Measurements from ENCODE around the gene LBHD1.
"Not testable (repeated sequence)": the region's sequence is repeated elsewhere in the genome, so short reads cannot be mapped to it uniquely, and the experiment has no call there.

LBHD1 gene

GRCh38 chr11:62621027-62621566 lies 51.0 kb downstream of the LBHD1 start:
- Histone ChIP-seq H3K4me2 (ENCODE audit: low read length) (peak overlapping the region; percentile 92), H4K20me1 (ENCODE audit: insufficient read depth, low read length) (no peaks in the 10 kb centered on the region), H3K36me3 (ENCODE audit: insufficient read depth, low read length) (peaks cover 35% of the 10 kb centered on the region), H3K27me3 (ENCODE audit: insufficient read depth, low read length) (no peaks in the 10 kb centered on the region), H2AFZ (ENCODE audit: low read length) (no peak overlapping the region), H3K9me2 (ENCODE audit: low read depth, low read length) (no peaks in the 10 kb centered on the region), H3K9me3 (ENCODE audit: low read length) (no peaks in the 10 kb centered on the region), H3K27ac (ENCODE audit: low read depth, low read length, poor library complexity, severe bottlenecking) (peak overlapping the region; percentile 81), H3K9ac (ENCODE audit: low read length) (peak overlapping the region; percentile 99), H3K4me3 (ENCODE audit: low read depth, low read length, poor library complexity, severe bottlenecking) (peak overlapping the region; percentile 96), H3K79me2 (ENCODE audit: insufficient read depth, low read length) (peaks cover 8% of the 10 kb centered on the region), H3K4me1 (ENCODE audit: insufficient read depth, low read length, severe bottlenecking) (peaks cover 14% of the 10 kb centered on the region), H3F3A (ENCODE audit: insufficient read depth, low read length) (peaks cover 7% of the 10 kb centered on the region; the same call in 1 of the 2 replicates)
- TF ChIP-seq CTCF (IDR thresholded peaks at IDR 0.05; ENCODE audit: low read length) (no peak), EZH2 (IDR thresholded peaks at IDR 0.05; ENCODE audit: borderline replicate concordance, low read length) (no peak)

GRCh38 chr11:62616957-62617356 lies 55.1 kb downstream of the LBHD1 start:
- H3K79me2 ChIP-seq (ENCODE audit: insufficient read depth, low read length); H3K4me1 ChIP-seq (ENCODE audit: insufficient read depth, low read length, severe bottlenecking); H3F3A ChIP-seq (ENCODE audit: insufficient read depth, low read length); H3K27me3 ChIP-seq (ENCODE audit: insufficient read depth, low read length); H3K4me3 ChIP-seq (ENCODE audit: low read depth, low read length, poor library complexity, severe bottlenecking); H3K9me3 ChIP-seq (ENCODE audit: low read length); H3K9ac ChIP-seq (ENCODE audit: low read length); H4K20me1 ChIP-seq (ENCODE audit: insufficient read depth, low read length); H3K27ac ChIP-seq (ENCODE audit: low read depth, low read length, poor library complexity, severe bottlenecking); H3K4me2 ChIP-seq (ENCODE audit: low read length); H2AFZ ChIP-seq (ENCODE audit: low read length); H3K9me2 ChIP-seq (ENCODE audit: low read depth, low read length): not testable (repeated sequence)
- peaks cover 23% of the 10 kb centered on the region for H3K36me3 ChIP-seq (ENCODE audit: insufficient read depth, low read length)

- Histone ChIP-seq H3K36me3 (ENCODE audit: insufficient read depth, low read length) (peaks cover 24% of the 10 kb centered on the region), H3F3A (ENCODE audit: insufficient read depth, low read length) (no peaks in the 10 kb centered on the region), H3K4me3 (ENCODE audit: low read depth, low read length, poor library complexity, severe bottlenecking) (no peak overlapping the region), H3K9ac (ENCODE audit: low read length) (no peak overlapping the region), H3K27me3 (ENCODE audit: insufficient read depth, low read length) (no peaks in the 10 kb centered on the region), H4K20me1 (ENCODE audit: insufficient read depth, low read length) (no peaks in the 10 kb centered on the region), H3K9me2 (ENCODE audit: low read depth, low read length) (no peaks in the 10 kb centered on the region), H3K4me1 (ENCODE audit: insufficient read depth, low read length, severe bottlenecking) (peaks cover 16% of the 10 kb centered on the region), H2AFZ (ENCODE audit: low read length) (no peak overlapping the region), H3K9me3 (ENCODE audit: low read length) (no peaks in the 10 kb centered on the region), H3K4me2 (ENCODE audit: low read length) (no peak overlapping the region), H3K27ac (ENCODE audit: low read depth, low read length, poor library complexity, severe bottlenecking) (no peak overlapping the region), H3K79me2 (ENCODE audit: insufficient read depth, low read length) (no peaks in the 10 kb centered on the region; the same call in 1 of the 2 replicates)
- no peak for TF ChIP-seq CTCF (IDR thresholded peaks at IDR 0.05; ENCODE audit: low read length)
Measured at GRCh38 chr11:62615521-62615920, 56.5 kb downstream of the LBHD1 start.

- Histone ChIP-seq H3K4me2 (ENCODE audit: low read length) (no peak overlapping the region), H3K9me2 (ENCODE audit: low read depth, low read length) (no peaks in the 10 kb centered on the region), H3F3A (ENCODE audit: insufficient read depth, low read length) (no peaks in the 10 kb centered on the region; the same call in 1 of the 2 replicates), H3K4me1 (ENCODE audit: insufficient read depth, low read length, severe bottlenecking) (peaks cover 25% of the 10 kb centered on the region), H2AFZ (ENCODE audit: low read length) (no peak overlapping the region), H3K27me3 (ENCODE audit: insufficient read depth, low read length) (no peaks in the 10 kb centered on the region), H3K9ac (ENCODE audit: low read length) (no peak overlapping the region; the same call in 1 of the 2 replicates), H3K9me3 (ENCODE audit: low read length) (no peaks in the 10 kb centered on the region), H3K4me3 (ENCODE audit: low read depth, low read length, poor library complexity, severe bottlenecking) (no peak overlapping the region), H3K36me3 (ENCODE audit: insufficient read depth, low read length) (peaks cover 30% of the 10 kb centered on the region), H4K20me1 (ENCODE audit: insufficient read depth, low read length) (no peaks in the 10 kb centered on the region), H3K27ac (ENCODE audit: low read depth, low read length, poor library complexity, severe bottlenecking) (peak overlapping the region; percentile 53), H3K79me2 (ENCODE audit: insufficient read depth, low read length) (no peaks in the 10 kb centered on the region)
- TF ChIP-seq EZH2 (IDR thresholded peaks at IDR 0.05; ENCODE audit: borderline replicate concordance, low read length) (no peak), CTCF (IDR thresholded peaks at IDR 0.05; ENCODE audit: low read length) (no peak)
Measured at GRCh38 chr11:62614275-62614674, 57.8 kb downstream of the LBHD1 start.
